Measurements from ENCODE around the gene FBXW11.

- no peak for TF ChIP-seq CTCF (conservative IDR thresholded peaks at IDR 0.05; ENCODE audit: low read depth, low read length)
- TF ChIP-seq EZH2phosphoT487 (IDR thresholded peaks at IDR 0.05; ENCODE audit: borderline replicate concordance, low read length), result no peak
Observed at GRCh38 chr5:171939951-171940350, 66.5 kb downstream of the FBXW11 start.

Measured in PC-3 (cell line).